GM23338 (cell line): ENCODE data around the gene EPB41L4A.

Experiments
- REST ChIP-seq: IDR thresholded peaks from one replicate; pipeline ENCODE4 v1.6.1; 2018; ENCODE audit warnings: antibody characterized with exemption; ENCODE audit not compliant: unreplicated experiment
- ZNF114 ChIP-seq: fragments of 250-450 bp; sonication (Bioruptor Pico); IDR thresholded peaks from 2 replicates; pipeline ENCODE4 v1.5.0; 2020; ENCODE audit warnings: mild to moderate bottlenecking, moderate library complexity
- TF ChIP-seq, protein P1 (sequence below), 2 experiments: fragments of 200-600 bp in 1 of 2; sonication (generic) in 1 of 2; conservative IDR thresholded peaks; 2 replicates each; pipeline versions ENCODE4 v1.5.1 to v1.6.1; 2016 to 2017; ENCODE audit warnings: antibody characterized with exemption in 2 of 2, low read depth in 2 of 2, mild to moderate bottlenecking in 2 of 2, moderate library complexity in 1 of 2

DNA sequence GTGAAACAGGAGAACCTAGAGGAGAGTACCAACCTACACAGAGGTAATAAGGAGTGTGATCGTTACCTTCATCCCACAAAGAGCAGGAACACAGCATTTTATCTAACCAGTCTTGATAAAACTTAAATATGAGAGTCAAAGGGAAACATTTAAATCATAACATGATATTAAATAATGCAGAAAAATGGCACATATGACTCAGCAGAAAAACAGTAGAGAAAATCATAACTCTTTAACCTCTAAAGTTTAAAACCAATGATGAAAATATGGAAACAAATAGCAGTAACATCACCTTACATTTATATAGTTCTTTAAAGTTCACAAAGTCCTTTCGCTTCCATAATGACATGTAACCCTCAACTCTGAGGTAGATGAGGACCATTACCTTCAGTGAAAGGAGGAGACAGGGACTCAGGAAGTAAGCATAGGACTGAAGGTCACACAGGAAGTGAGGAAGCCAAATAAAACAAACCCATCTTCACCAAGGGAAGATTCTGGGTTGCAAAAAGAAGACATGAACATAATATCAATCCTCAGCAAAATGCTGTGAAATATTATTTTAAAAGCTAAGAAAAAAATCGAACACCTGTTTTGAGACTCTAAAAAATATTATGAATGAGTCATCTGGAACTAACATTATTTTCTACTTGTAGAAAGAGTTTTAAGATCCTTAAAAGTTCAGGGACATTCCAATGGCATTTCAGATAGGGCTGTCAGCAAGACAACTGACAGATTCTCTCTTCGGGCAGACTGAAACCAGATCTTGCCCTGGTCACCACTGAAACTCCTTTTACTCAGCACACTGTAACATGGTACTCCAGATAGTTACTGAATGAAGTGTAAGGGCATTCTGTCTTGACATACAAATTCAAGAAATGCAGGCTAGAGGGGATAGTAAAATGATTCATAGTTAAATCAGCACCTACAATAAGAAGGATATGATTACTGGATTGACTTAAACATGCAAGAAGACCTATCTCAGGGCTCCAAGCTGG is 148.5 kb downstream of the EPB41L4A start:
- TF ChIP-seq, protein P1, sequence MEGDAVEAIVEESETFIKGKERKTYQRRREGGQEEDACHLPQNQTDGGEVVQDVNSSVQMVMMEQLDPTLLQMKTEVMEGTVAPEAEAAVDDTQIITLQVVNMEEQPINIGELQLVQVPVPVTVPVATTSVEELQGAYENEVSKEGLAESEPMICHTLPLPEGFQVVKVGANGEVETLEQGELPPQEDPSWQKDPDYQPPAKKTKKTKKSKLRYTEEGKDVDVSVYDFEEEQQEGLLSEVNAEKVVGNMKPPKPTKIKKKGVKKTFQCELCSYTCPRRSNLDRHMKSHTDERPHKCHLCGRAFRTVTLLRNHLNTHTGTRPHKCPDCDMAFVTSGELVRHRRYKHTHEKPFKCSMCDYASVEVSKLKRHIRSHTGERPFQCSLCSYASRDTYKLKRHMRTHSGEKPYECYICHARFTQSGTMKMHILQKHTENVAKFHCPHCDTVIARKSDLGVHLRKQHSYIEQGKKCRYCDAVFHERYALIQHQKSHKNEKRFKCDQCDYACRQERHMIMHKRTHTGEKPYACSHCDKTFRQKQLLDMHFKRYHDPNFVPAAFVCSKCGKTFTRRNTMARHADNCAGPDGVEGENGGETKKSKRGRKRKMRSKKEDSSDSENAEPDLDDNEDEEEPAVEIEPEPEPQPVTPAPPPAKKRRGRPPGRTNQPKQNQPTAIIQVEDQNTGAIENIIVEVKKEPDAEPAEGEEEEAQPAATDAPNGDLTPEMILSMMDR (conservative IDR thresholded peaks at IDR 0.05; ENCODE audit: low read depth in 2 of 2): no peak
- TF ChIP-seq REST (no peak), ZNF114 (CRISPR knock-in tag) (no peak)
